Endothelial cell (in vitro differentiated cells): ENCODE results near the gene USP53. TPM values are rescaled to one million over a fixed set of nuclear protein-coding genes. Genes with fewer than 3 reads are reported as not detected.
A peak's percentile ranks its signal among the peaks of the same experiment; 100 is the strongest.

Source experiments
- DNase-seq: peaks from one replicate; pipeline ENCODE4 v3.0.0; 2021; ENCODE audit warnings: low spot score
- H3K27ac Mint-ChIP-seq: one replicate; pipeline ENCODE4 v1.8.0; 2021; ENCODE audit warnings: mixed read lengths, inconsistent platforms; ENCODE audit not compliant: unreplicated experiment
- H3K27me3 Mint-ChIP-seq: one replicate; pipeline ENCODE4 v1.8.0; 2021; ENCODE audit warnings: mild to moderate bottlenecking, moderate library complexity, mixed read lengths, inconsistent platforms; ENCODE audit not compliant: unreplicated experiment
- H3K36me3 Mint-ChIP-seq: one replicate; pipeline ENCODE4 v1.8.0; 2021; ENCODE audit warnings: mild to moderate bottlenecking, low read depth, mixed read lengths, inconsistent platforms; ENCODE audit not compliant: unreplicated experiment
- H3K4me1 Mint-ChIP-seq: one replicate; pipeline ENCODE4 v1.8.0; 2021; ENCODE audit warnings: mild to moderate bottlenecking, mixed read lengths, inconsistent platforms; ENCODE audit not compliant: unreplicated experiment
- H3K4me3 Mint-ChIP-seq: one replicate; pipeline ENCODE4 v1.8.0; 2021; ENCODE audit warnings: mild to moderate bottlenecking, mixed read lengths, inconsistent platforms; ENCODE audit not compliant: unreplicated experiment
- H3K9me3 Mint-ChIP-seq: one replicate; pipeline ENCODE4 v1.8.0; 2021; ENCODE audit warnings: mixed read lengths, inconsistent platforms; ENCODE audit not compliant: unreplicated experiment
- total RNA-seq: library from RNA; stranded (reverse); fragmentation: NEBNext Ultra II Directional; extraction: Animal tissue kit (Norgen Biotek cat#: 25700); gene quantifications from one replicate; pipeline ENCODE4 v1.2.1, GENCODE V29; 2021; ENCODE audit not compliant: unreplicated experiment
- TF ChIP-seq, protein P1 (sequence below): fragments of 200-600 bp; sonication (generic); IDR thresholded peaks from one replicate; pipeline ENCODE4 v1.5.0; 2021; ENCODE audit warnings: antibody characterized with exemption; ENCODE audit not compliant: unreplicated experiment

The USP53 gene
- total RNA-seq, 1 donor from 2014 or later = 18.5 TPM

DNA sequence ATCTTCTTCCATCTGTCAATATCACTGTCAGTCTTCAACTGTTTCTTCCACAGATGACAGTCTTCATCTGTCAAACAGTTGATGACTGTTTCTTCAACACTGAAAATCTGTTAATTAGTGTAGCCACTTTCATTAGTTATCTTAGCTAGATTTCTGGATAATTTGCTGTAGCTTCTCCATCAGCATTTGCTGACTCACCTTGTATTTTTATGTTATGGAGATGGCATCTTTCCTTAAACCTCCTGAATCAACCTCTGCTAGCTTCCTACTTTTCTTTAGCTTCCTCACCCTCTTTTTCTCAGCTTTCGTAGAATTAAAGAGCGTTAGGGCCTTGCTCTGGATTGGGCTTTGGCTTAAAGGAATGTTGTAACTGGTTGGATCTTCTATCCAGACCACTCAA lies 25.1 kb downstream of the USP53 start:
- DNase-seq = no peak
- Mint-ChIP-seq H3K4me3 (no peak overlapping the region), H3K36me3 (no peaks in the 10 kb centered on the region), H3K27ac (no peak overlapping the region), H3K27me3 (no peaks in the 10 kb centered on the region), H3K9me3 (no peaks in the 10 kb centered on the region), H3K4me1 (peaks cover 20% of the 10 kb centered on the region)
- TF ChIP-seq, protein P1, sequence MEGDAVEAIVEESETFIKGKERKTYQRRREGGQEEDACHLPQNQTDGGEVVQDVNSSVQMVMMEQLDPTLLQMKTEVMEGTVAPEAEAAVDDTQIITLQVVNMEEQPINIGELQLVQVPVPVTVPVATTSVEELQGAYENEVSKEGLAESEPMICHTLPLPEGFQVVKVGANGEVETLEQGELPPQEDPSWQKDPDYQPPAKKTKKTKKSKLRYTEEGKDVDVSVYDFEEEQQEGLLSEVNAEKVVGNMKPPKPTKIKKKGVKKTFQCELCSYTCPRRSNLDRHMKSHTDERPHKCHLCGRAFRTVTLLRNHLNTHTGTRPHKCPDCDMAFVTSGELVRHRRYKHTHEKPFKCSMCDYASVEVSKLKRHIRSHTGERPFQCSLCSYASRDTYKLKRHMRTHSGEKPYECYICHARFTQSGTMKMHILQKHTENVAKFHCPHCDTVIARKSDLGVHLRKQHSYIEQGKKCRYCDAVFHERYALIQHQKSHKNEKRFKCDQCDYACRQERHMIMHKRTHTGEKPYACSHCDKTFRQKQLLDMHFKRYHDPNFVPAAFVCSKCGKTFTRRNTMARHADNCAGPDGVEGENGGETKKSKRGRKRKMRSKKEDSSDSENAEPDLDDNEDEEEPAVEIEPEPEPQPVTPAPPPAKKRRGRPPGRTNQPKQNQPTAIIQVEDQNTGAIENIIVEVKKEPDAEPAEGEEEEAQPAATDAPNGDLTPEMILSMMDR = no peak

DNA sequence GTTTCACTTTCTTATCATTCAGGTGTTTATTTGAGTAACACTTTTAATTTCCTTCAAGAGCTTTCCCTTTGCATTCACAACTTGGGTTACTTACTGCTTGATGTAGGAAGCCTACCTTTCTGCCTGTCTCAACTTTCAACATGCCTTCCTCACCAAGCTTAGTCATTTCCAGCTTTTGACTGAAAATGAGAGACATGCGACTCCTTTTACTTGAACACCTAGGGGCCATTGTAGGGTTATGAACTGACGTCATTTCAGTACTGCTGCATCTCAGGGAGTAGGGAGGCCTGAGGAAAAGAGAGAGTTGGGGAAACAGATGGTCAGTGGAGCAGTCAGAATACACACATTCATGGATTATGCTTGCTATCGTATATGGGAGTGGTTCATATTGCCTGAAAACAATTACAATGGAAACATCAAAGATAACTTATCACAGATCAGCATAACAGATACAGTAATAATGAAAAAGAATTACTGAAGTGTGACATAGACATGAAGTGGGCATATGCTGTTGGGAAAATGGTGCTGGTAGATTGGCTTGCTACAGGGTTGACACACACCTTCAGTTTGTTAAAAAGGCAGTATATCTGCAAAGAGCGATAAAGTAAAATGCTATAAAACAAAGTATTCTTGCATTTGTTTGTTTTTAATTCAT lies 25.7 kb downstream of the USP53 start:
- Mint-ChIP-seq H3K4me1 (peaks cover 19% of the 10 kb centered on the region), H3K4me3 (no peak overlapping the region), H3K27ac (peak overlapping the region; percentile 68), H3K36me3 (no peaks in the 10 kb centered on the region), H3K27me3 (no peaks in the 10 kb centered on the region), H3K9me3 (no peaks in the 10 kb centered on the region)
- TF ChIP-seq, protein P1 = no peak
- DNase-seq = no peak

DNA sequence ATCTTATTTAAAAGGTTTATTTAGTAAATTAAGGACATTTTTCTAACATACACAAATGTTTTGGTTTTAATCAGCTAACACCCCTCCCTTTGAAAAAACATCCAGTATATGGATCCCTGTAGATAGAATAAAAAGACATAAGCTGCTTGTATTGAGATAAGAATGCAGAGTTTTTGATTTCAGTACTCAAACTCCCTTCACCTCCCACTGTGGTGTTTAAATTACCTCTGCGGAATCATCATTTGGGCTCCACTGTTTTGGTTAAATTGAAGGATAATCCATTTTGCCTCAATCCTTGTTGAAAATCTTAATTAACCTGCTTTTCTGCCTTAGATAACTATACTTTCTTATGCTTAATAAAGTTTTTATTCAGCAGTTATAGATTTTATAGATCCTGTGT lies 27.6 kb downstream of the USP53 start:
- H3K4me1 Mint-ChIP-seq = peaks cover 15% of the 10 kb centered on the region

DNA sequence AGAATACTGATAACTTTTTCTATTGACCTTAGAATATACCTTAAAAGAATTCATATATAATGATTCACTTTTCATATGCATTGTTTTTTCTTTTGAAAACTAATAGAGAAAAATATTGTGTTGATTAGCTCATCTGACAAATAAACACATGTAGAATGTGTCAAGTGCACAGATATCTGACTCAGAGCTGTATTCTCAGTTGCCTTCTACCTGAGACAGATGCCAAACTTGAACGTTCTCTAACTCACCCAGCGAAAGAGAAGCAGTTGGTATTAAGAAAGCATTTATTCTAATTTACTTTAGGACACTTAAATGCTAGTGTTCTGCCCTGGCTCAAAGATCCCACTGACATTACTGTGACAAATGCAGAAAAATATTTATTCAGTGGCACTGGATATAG lies 28.1 kb downstream of the USP53 start:
- Mint-ChIP-seq H3K36me3 (no peaks in the 10 kb centered on the region), H3K4me1 (peaks cover 15% of the 10 kb centered on the region), H3K27ac (no peak overlapping the region), H3K27me3 (no peaks in the 10 kb centered on the region), H3K9me3 (no peaks in the 10 kb centered on the region), H3K4me3 (no peak overlapping the region)
- TF ChIP-seq, protein P1 = no peak
- no peak for DNase-seq

More for the DNA sequence above, 27.6 kb downstream of the USP53 start:
- H3K4me3 Mint-ChIP-seq = no peak overlapping the region
- H3K9me3 Mint-ChIP-seq = no peaks in the 10 kb centered on the region
- H3K36me3 Mint-ChIP-seq = no peaks in the 10 kb centered on the region
- H3K27ac Mint-ChIP-seq = no peak overlapping the region
- DNase-seq = no peak
- TF ChIP-seq, protein P1 = no peak
- no peaks in the 10 kb centered on the region for H3K27me3 Mint-ChIP-seq

DNA sequence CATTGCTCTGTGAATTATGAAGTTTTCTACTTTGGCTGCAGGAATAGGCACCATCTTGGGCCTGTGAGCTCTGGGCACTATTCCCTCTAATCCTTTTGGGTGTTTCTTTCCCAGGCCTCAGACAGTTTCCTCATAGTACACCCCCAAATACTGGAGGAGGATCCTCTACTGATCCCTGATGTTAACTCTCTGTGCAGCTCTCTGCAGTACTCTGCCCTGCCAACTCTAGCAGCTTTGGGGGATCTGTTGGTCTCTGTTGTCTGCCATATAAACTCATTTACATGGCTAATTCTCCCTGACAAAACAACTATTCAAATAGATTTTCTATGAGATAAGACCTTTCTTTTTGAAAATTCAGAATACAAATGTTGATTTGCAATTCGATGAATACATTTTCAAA lies 29.9 kb downstream of the USP53 start:
- Mint-ChIP-seq H3K4me3 (no peak overlapping the region), H3K27me3 (no peaks in the 10 kb centered on the region), H3K27ac (no peak overlapping the region), H3K9me3 (no peaks in the 10 kb centered on the region), H3K4me1 (peaks cover 15% of the 10 kb centered on the region), H3K36me3 (peaks cover 4% of the 10 kb centered on the region)
- DNase-seq = no peak
- TF ChIP-seq, protein P1 = no peak
